ENCODE results near the gene MXD4. TPM values are rescaled to one million over a fixed set of nuclear protein-coding genes. Genes with fewer than 3 reads are reported as not detected.
"Not testable (repeated sequence)": the region's sequence is repeated elsewhere in the genome, so short reads cannot be mapped to it uniquely, and the experiment has no call there.

The MXD4 gene
- total RNA-seq, 1 experiment from 2014 or later: 12.8 TPM

GRCh38 chr4:2236944-2237666, 24.8 kb downstream of the MXD4 start:
- BruUV-seq (replicated peaks): no TSS peak
- DNase-seq: no peak
- Mint-ChIP-seq H3K36me3 (ENCODE audit: insufficient read depth, unreplicated experiment) (peaks cover 30% of the 10 kb centered on the region), H3K4me3 (ENCODE audit: low read depth, unreplicated experiment) (no peak overlapping the region), H3K27me3 (ENCODE audit: unreplicated experiment) (no peaks in the 10 kb centered on the region), H3K27ac (ENCODE audit: unreplicated experiment) (no peak overlapping the region), H3K9me3 (ENCODE audit: low read depth, unreplicated experiment) (no peaks in the 10 kb centered on the region), H3K4me1 (ENCODE audit: low read depth, unreplicated experiment) (peaks cover 21% of the 10 kb centered on the region)
- CTCF ChIA-PET: no interaction called here
- no peak for TF ChIP-seq CTCF (IDR thresholded peaks at IDR 0.05; ENCODE audit: unreplicated experiment)
- intact Hi-C loops (cut with micrococcal nuclease; ENCODE audit: unreplicated experiment): no loop called here

GRCh38 chr4:2231082-2231481, 30.8 kb downstream of the MXD4 start:
- DNase-seq: no peak
- no peaks in the 10 kb centered on the region for H3K9me3 Mint-ChIP-seq (ENCODE audit: low read depth, unreplicated experiment)
- no peak overlapping the region for H3K4me3 Mint-ChIP-seq (ENCODE audit: low read depth, unreplicated experiment)
- no peak for TF ChIP-seq CTCF (IDR thresholded peaks at IDR 0.05; ENCODE audit: unreplicated experiment)
- H3K27me3 Mint-ChIP-seq (ENCODE audit: unreplicated experiment): no peaks in the 10 kb centered on the region
- CTCF ChIA-PET: no interaction called here
- H3K4me1 Mint-ChIP-seq (ENCODE audit: low read depth, unreplicated experiment): no peaks in the 10 kb centered on the region
- H3K36me3 Mint-ChIP-seq (ENCODE audit: insufficient read depth, unreplicated experiment): peaks cover 10% of the 10 kb centered on the region
- BruUV-seq (replicated peaks): no TSS peak
- no peak overlapping the region for H3K27ac Mint-ChIP-seq (ENCODE audit: unreplicated experiment)
- intact Hi-C loops (cut with micrococcal nuclease; ENCODE audit: unreplicated experiment): no loop called here

- Mint-ChIP-seq H3K4me1 (ENCODE audit: low read depth, unreplicated experiment) (no peaks in the 10 kb centered on the region), H3K4me3 (ENCODE audit: low read depth, unreplicated experiment) (no peak overlapping the region), H3K9me3 (ENCODE audit: low read depth, unreplicated experiment) (no peaks in the 10 kb centered on the region), H3K36me3 (ENCODE audit: insufficient read depth, unreplicated experiment) (peaks cover 6% of the 10 kb centered on the region), H3K27me3 (ENCODE audit: unreplicated experiment) (no peaks in the 10 kb centered on the region), H3K27ac (ENCODE audit: unreplicated experiment) (no peak overlapping the region)
- intact Hi-C loops (cut with micrococcal nuclease; ENCODE audit: unreplicated experiment): no loop called here
- no peak for DNase-seq
- CTCF ChIA-PET: interaction anchor here (0.6 kb wide), 1 partner anchor 31 kb away, joined by 3 read pairs; no protein-coding TSS in a partner anchor
- BruUV-seq (replicated peaks): no TSS peak
- TF ChIP-seq CTCF (IDR thresholded peaks at IDR 0.05; ENCODE audit: unreplicated experiment): no peak
Measured at GRCh38 chr4:2226261-2226660, 35.6 kb downstream of the MXD4 start.

- H3K4me1 Mint-ChIP-seq (ENCODE audit: low read depth, unreplicated experiment): peaks cover 10% of the 10 kb centered on the region
- intact Hi-C loops (cut with micrococcal nuclease; ENCODE audit: unreplicated experiment): no loop called here
- CTCF ChIA-PET: no interaction called here
Measured at GRCh38 chr4:2222838-2223237, 39.1 kb downstream of the MXD4 start.

GRCh38 chr4:2221378-2221777, 40.5 kb downstream of the MXD4 start:
- H3K27me3 Mint-ChIP-seq (ENCODE audit: unreplicated experiment); BruUV-seq (replicated peaks); intact Hi-C loops (cut with micrococcal nuclease; ENCODE audit: unreplicated experiment); H3K4me3 Mint-ChIP-seq (ENCODE audit: low read depth, unreplicated experiment); H3K9me3 Mint-ChIP-seq (ENCODE audit: low read depth, unreplicated experiment); DNase-seq; H3K27ac Mint-ChIP-seq (ENCODE audit: unreplicated experiment); CTCF ChIA-PET; H3K36me3 Mint-ChIP-seq (ENCODE audit: insufficient read depth, unreplicated experiment): not testable (repeated sequence)
- peaks cover 10% of the 10 kb centered on the region for H3K4me1 Mint-ChIP-seq (ENCODE audit: low read depth, unreplicated experiment)

More at GRCh38 chr4:2222838-2223237, 39.1 kb downstream of the MXD4 start:
- no peak overlapping the region for H3K27ac Mint-ChIP-seq (ENCODE audit: unreplicated experiment)
- no peak for DNase-seq
- H3K9me3 Mint-ChIP-seq (ENCODE audit: low read depth, unreplicated experiment): no peaks in the 10 kb centered on the region
- no peak overlapping the region for H3K4me3 Mint-ChIP-seq (ENCODE audit: low read depth, unreplicated experiment)
- no peak for TF ChIP-seq CTCF (IDR thresholded peaks at IDR 0.05; ENCODE audit: unreplicated experiment)
- no peaks in the 10 kb centered on the region for H3K36me3 Mint-ChIP-seq (ENCODE audit: insufficient read depth, unreplicated experiment)
- H3K27me3 Mint-ChIP-seq (ENCODE audit: unreplicated experiment): no peaks in the 10 kb centered on the region
- BruUV-seq (replicated peaks): no TSS peak
